D721Med (cell line): ENCODE results near the gene PADI1.
A peak's percentile ranks its signal among the peaks of the same experiment; 100 is the strongest.

ENCODE experiments used
- DNase-seq: peaks from one replicate; pipeline ENCODE4 v3.0.0; 2011; ENCODE audit warnings: low spot score; ENCODE audit not compliant: insufficient read length
- FAIRE-seq: peaks from 2 replicates; lab custom pipeline; 2011; peaks lifted over from hg19 to GRCh38; lab: Jason Lieb, UNC
- TF ChIP-seq, protein P1 (sequence below): IDR thresholded peaks from 2 replicates; pipeline ENCODE4 v1.5.1; 2012; ENCODE audit warnings: mild to moderate bottlenecking, control low read depth; ENCODE audit not compliant: insufficient read depth; ENCODE audit errors: missing control alignments

The PADI1 gene

DNA sequence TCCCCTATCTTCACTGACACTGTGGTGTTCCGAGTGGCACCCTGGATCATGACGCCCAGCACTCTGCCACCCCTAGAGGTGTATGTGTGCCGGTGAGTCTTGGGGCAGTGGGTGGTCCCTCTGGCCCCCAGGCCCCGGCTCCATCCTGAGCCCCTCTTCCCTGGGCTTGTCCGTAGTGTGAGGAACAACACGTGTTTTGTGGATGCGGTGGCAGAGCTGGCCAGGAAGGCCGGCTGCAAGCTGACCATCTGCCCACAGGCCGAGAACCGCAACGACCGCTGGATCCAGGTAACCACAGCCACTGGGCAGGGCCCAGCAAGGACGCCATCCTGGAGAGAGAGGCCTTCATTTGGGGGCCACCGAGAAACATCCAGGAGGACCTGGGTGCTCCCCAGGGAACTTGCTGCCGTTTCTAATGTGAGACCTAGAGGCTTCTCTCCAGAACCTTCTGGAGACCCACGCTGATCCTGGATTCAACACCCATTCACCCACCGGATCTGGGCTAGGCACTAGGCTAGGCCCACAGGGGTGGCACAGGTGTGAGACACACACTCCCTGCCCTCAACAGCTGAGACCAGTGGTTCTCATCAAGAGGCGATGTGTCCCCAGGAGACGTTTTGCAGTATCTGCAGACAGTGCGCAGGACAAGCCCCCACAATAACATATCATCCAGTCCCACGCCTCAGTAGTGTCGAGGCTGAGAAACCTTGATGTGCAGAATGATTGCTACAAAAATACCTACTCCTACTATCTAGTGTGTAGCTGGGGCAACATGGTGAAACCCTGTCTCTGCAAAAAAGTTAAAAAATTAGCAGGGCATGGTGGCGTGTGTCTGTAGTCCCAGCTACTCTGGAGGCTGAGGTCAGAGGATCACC, 66.2 kb downstream of the PADI1 start:
- TF ChIP-seq, protein P1, sequence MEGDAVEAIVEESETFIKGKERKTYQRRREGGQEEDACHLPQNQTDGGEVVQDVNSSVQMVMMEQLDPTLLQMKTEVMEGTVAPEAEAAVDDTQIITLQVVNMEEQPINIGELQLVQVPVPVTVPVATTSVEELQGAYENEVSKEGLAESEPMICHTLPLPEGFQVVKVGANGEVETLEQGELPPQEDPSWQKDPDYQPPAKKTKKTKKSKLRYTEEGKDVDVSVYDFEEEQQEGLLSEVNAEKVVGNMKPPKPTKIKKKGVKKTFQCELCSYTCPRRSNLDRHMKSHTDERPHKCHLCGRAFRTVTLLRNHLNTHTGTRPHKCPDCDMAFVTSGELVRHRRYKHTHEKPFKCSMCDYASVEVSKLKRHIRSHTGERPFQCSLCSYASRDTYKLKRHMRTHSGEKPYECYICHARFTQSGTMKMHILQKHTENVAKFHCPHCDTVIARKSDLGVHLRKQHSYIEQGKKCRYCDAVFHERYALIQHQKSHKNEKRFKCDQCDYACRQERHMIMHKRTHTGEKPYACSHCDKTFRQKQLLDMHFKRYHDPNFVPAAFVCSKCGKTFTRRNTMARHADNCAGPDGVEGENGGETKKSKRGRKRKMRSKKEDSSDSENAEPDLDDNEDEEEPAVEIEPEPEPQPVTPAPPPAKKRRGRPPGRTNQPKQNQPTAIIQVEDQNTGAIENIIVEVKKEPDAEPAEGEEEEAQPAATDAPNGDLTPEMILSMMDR: no peak
- DNase-seq (no peak), FAIRE-seq (no peak)

- TF ChIP-seq, protein P1: no peak
- no peak for FAIRE-seq
- no peak for DNase-seq
Measured at GRCh38 chr1:17272066-17272465, 67.1 kb downstream of the PADI1 start.

DNA sequence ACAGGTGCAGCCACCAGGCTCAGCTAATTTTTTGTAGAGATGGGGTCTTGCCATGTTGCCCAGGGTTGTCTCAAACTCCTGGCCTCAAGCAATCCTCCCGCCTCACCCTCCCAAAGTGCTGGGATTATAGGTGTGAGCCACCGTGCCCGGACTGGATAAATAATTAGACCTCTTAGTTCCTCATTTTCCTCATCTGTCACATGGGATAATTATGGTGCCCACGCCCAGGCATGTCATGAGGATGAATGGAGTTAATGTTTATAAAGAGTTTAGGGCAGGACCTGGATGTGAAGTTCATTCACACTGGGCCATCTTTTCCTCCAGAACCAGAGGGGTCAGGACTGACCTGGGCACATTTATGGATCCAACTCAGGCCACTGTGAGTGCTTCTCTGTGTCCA, 67.7 kb downstream of the PADI1 start:
- TF ChIP-seq, protein P1: no peak
- no peak for DNase-seq
- no peak for FAIRE-seq

- no peak for DNase-seq
- no peak for FAIRE-seq
- TF ChIP-seq, protein P1: no peak
Measured at GRCh38 chr1:17273096-17273495, 68.2 kb downstream of the PADI1 start.

DNA sequence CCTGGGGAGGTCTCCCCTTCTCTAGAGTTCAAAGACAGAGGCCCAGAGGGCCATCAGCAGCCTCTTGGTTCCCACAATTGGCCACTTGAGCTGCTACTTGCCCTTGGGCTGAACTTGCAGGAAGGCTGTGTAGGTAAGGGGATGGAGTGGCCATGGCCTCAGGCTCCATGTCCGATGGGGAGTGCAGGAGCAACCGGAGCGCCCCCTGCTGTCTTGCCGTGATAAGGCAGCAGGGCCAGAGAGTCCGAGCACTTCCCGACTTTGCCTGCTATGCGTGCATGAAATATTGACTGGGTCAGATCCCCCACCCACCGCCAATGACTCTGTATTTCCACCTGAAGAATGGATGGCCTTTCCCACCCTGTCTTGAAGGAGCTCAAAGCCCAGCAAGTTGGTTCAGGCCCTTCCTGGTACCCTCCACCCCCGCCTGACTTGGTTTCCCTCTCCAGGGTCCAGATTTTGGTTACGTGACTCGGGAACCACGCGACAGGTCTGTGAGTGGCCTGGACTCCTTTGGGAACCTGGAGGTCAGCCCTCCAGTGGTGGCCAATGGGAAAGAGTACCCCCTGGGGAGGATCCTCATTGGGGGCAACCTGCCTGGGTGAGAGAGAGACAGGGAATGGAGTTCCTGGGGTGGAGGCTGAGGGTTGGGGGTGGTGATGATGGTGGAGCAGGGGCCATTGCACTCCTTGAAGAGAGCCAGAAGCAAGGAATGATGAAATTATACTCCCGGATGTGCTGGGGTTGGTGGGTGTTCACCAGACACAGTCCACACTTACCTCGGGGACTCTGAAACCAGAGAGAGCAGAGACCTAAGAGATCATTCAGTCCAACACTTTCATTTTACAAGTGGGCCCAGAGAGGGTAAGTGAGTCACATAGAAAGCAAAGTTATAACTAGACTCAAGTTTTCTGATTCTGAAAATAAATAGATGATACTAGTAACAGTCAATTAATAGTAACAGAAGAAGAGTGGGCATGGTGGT, 69.5 kb downstream of the PADI1 start:
- TF ChIP-seq, protein P1: peak; percentile 46
- DNase-seq (no peak), FAIRE-seq (no peak)

DNA sequence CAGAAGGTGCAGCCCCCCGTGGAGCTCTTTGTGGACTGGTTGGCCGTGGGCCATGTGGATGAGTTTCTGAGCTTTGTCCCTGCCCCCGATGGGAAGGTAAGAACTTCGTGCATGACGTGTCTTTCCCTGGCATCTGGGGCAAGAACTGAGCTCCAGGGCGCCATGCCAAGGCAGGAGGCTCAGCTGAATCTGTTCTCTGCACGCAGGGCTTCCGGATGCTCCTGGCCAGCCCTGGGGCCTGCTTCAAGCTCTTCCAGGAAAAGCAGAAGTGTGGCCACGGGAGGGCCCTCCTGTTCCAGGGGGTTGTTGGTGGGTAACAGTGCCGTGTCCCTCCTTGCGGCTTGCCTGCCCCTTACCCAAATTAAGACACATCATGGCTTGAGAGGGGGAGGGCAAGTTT, 71.6 kb downstream of the PADI1 start:
- DNase-seq: no peak
- no peak for FAIRE-seq
- TF ChIP-seq, protein P1: no peak
